H1 (cell line): ENCODE results near the gene HLA-DOB. TPM values are rescaled to one million over a fixed set of nuclear protein-coding genes. Genes with fewer than 3 reads are reported as not detected.

Source experiments
- CTCF ChIA-PET: fragments of 300-600 bp; sonication (Branson Sonifier 250); formaldehyde crosslinking; loops from one replicate; lab custom pipeline; 2021; ENCODE audit not compliant: partially characterized antibody; lab: Charles Lee
- POLR2A ChIA-PET: fragments of 300-600 bp; sonication (Branson Sonifier 250); formaldehyde crosslinking; loops from one replicate; lab custom pipeline; 2021; ENCODE audit warnings: inconsistent platforms; ENCODE audit not compliant: partially characterized antibody; lab: Charles Lee
- DNase-seq, 2 experiments: peaks; one replicate each; pipeline versions ENCODE4 v3.0.0 to v3.0.0-alpha.2; 2010 to 2022; ENCODE audit warnings: low spot score in 2 of 2, low read depth in 1 of 2, mixed read lengths in 1 of 2
- FAIRE-seq: peaks from 2 replicates; lab custom pipeline; 2011; peaks lifted over from hg19 to GRCh38; lab: Jason Lieb, UNC
- H2AFZ ChIP-seq: 2 replicates; pipeline ENCODE4 v1.8.1; 2012; ENCODE audit warnings: low read length, inconsistent platforms
- H2AK5ac ChIP-seq: 2 replicates; pipeline ENCODE4 v1.6.1; 2013; ENCODE audit warnings: low read depth, low read length
- H2BK120ac ChIP-seq: replicated peaks from 2 replicates; pipeline ENCODE3; 2013; ENCODE audit warnings: low read depth, low read length, inconsistent platforms
- H2BK12ac ChIP-seq: 2 replicates; pipeline ENCODE4 v1.6.1; 2013; ENCODE audit warnings: low read depth, low read length
- H2BK15ac ChIP-seq: 2 replicates; pipeline ENCODE4 v1.6.1; 2013; ENCODE audit warnings: low read length
- H2BK20ac ChIP-seq: 2 replicates; pipeline ENCODE4 v1.6.1; 2013; ENCODE audit warnings: low read length
- H2BK5ac ChIP-seq: 2 replicates; pipeline ENCODE4 v1.6.1; 2013; ENCODE audit warnings: low read depth, low read length
- H3K14ac ChIP-seq: 2 replicates; pipeline ENCODE4 v1.6.1; 2013; ENCODE audit warnings: inconsistent platforms; ENCODE audit not compliant: insufficient read length
- H3K18ac ChIP-seq: 2 replicates; pipeline ENCODE4 v1.6.1; 2013; ENCODE audit warnings: low read length; ENCODE audit errors: extremely low read depth
- H3K23ac ChIP-seq: 2 replicates; pipeline ENCODE4 v1.6.1; 2013; ENCODE audit warnings: inconsistent platforms; ENCODE audit not compliant: insufficient read length
- H3K23me2 ChIP-seq: 2 replicates; pipeline ENCODE4 v1.6.1; 2013; ENCODE audit warnings: low read depth, low read length
- H3K27ac ChIP-seq: 2 replicates; pipeline ENCODE4 v1.6.1; 2011; ENCODE audit warnings: low read depth, low read length, inconsistent platforms
- H3K27me3 ChIP-seq, 4 experiments: replicated peaks in 1 of 4; 1 replicate in 1 of 4; 2 replicates in 3 of 4; pipeline versions ENCODE4 v1.6.1 to v1.8.1; 2011 to 2013; ENCODE audit warnings: low read length in 3 of 4, mild to moderate bottlenecking in 3 of 4, inconsistent platforms in 2 of 4, mixed read lengths in 2 of 4, moderate library complexity in 1 of 4; ENCODE audit not compliant: control insufficient read depth in 3 of 4, insufficient read depth in 3 of 4; ENCODE audit errors: extremely low read depth in 1 of 4
- H3K36me3 ChIP-seq, 4 experiments: 2 replicates each; pipeline versions ENCODE4 v1.6.1 to v1.8.1; 2011 to 2013; ENCODE audit warnings: mild to moderate bottlenecking in 4 of 4, low read length in 3 of 4, moderate library complexity in 2 of 4, control low read depth in 1 of 4, inconsistent platforms in 1 of 4; ENCODE audit not compliant: insufficient read depth in 4 of 4, control insufficient read depth in 2 of 4
- H3K4ac ChIP-seq: replicated peaks from 2 replicates; pipeline ENCODE3; 2013; ENCODE audit warnings: low read length, low read depth, mixed read lengths, inconsistent platforms; ENCODE audit not compliant: insufficient read length
- H3K4me1 ChIP-seq, 4 experiments: replicated peaks in 1 of 4; 1 replicate in 1 of 4; 2 replicates in 3 of 4; pipeline versions ENCODE4 v1.6.1 to v1.8.1; 2011 to 2013; ENCODE audit warnings: low read length in 3 of 4, inconsistent platforms in 2 of 4, mixed read lengths in 1 of 4; ENCODE audit not compliant: insufficient read depth in 4 of 4, control insufficient read depth in 3 of 4
- H3K4me2 ChIP-seq, 2 experiments: 2 replicates each; pipeline versions ENCODE4 v1.6.1 to v1.8.1; 2011 to 2013; ENCODE audit warnings: low read depth in 2 of 2, low read length in 2 of 2, control low read depth in 1 of 2, inconsistent platforms in 1 of 2, mild to moderate bottlenecking in 1 of 2; ENCODE audit not compliant: insufficient read depth in 1 of 2
- H3K4me3 ChIP-seq, 4 experiments: fragments of 200-600, 300-600 bp in 1 of 4; sonication (generic), shearing (Covaris generic), sonication (Bioruptor Twin) in 1 of 4; 2 replicates each; pipeline versions ENCODE4 v1.5.1 to v1.8.1; 2011 to 2016; ENCODE audit warnings: low read length in 4 of 4, low read depth in 3 of 4, control low read depth in 2 of 4, inconsistent platforms in 2 of 4, mild to moderate bottlenecking in 2 of 4, mixed read lengths in 1 of 4, moderate library complexity in 1 of 4; ENCODE audit not compliant: insufficient read depth in 2 of 4; ENCODE audit errors: extremely low read depth in 1 of 4
- H3K56ac ChIP-seq: replicated peaks from 2 replicates; pipeline ENCODE3; 2013; ENCODE audit warnings: low read depth, mild to moderate bottlenecking, mixed read lengths, low read length, inconsistent platforms; ENCODE audit not compliant: insufficient read length
- H3K79me1 ChIP-seq: 2 replicates; pipeline ENCODE4 v1.6.1; 2013; ENCODE audit warnings: low read depth, low read length, control low read depth
- H3K79me2 ChIP-seq, 2 experiments: 2 replicates each; pipeline versions ENCODE4 v1.6.1 to v1.8.1; 2012 to 2013; ENCODE audit warnings: low read length in 2 of 2, mild to moderate bottlenecking in 2 of 2, inconsistent platforms in 1 of 2; ENCODE audit not compliant: insufficient read depth in 2 of 2, control insufficient read depth in 1 of 2
- H3K9ac ChIP-seq, 4 experiments: replicated peaks in 1 of 4; 1 replicate in 1 of 4; 2 replicates in 3 of 4; pipeline versions ENCODE4 v1.6.1 to v1.8.1; 2011 to 2013; ENCODE audit warnings: low read depth in 3 of 4, low read length in 3 of 4, control low read depth in 2 of 4, mild to moderate bottlenecking in 2 of 4, moderate library complexity in 2 of 4, inconsistent platforms in 1 of 4; ENCODE audit errors: extremely low read depth in 1 of 4
- H3K9me3 ChIP-seq, 2 experiments: 2 replicates each; pipeline versions ENCODE4 v1.6.1 to v1.8.1; 2012 to 2013; ENCODE audit warnings: mild to moderate bottlenecking in 2 of 2, moderate library complexity in 2 of 2, control low read depth in 1 of 2, inconsistent platforms in 1 of 2, low read depth in 1 of 2, low read length in 1 of 2, mixed read lengths in 1 of 2; ENCODE audit not compliant: insufficient read depth in 2 of 2
- H4K20me1 ChIP-seq, 2 experiments: replicated peaks in 1 of 2; 2 replicates each; pipeline versions ENCODE3 to v1.8.1; 2011 to 2013; ENCODE audit warnings: inconsistent platforms in 2 of 2, low read length in 2 of 2, mild to moderate bottlenecking in 1 of 2; ENCODE audit not compliant: insufficient read depth in 2 of 2, control insufficient read depth in 1 of 2
- H4K5ac ChIP-seq: 2 replicates; pipeline ENCODE4 v1.6.1; 2013; ENCODE audit warnings: low read length, low read depth, mixed read lengths, inconsistent platforms; ENCODE audit not compliant: insufficient read length
- H4K8ac ChIP-seq: 2 replicates; pipeline ENCODE4 v1.8.0; 2013; ENCODE audit warnings: mild to moderate bottlenecking, moderate library complexity, low read length, inconsistent platforms; ENCODE audit not compliant: insufficient read depth; ENCODE audit errors: extremely low read depth
- H4K91ac ChIP-seq: replicated peaks from 2 replicates; pipeline ENCODE3; 2013; ENCODE audit warnings: low read length, mixed read lengths, inconsistent platforms; ENCODE audit not compliant: insufficient read length
- ATF3 ChIP-seq: IDR thresholded peaks from 2 replicates; pipeline ENCODE4 v1.6.1; 2011; ENCODE audit warnings: low read depth, mild to moderate bottlenecking, low read length; ENCODE audit not compliant: insufficient read depth
- CBX8 ChIP-seq: fragments of 300-800, 300-1000 bp; sonication (generic); IDR thresholded peaks from 2 replicates; pipeline ENCODE4 v1.7.1; 2016; ENCODE audit warnings: low read depth, low read length, borderline replicate concordance
- GABPA ChIP-seq: IDR thresholded peaks from 2 replicates; pipeline ENCODE4 v1.6.1; 2011; ENCODE audit warnings: mild to moderate bottlenecking, low read length, moderate library complexity, borderline replicate concordance; ENCODE audit not compliant: insufficient read depth
- KDM4A ChIP-seq: IDR thresholded peaks from one replicate; pipeline ENCODE4 v1.7.1; 2012; ENCODE audit warnings: low read depth, mild to moderate bottlenecking, moderate library complexity, low read length, inconsistent platforms; ENCODE audit not compliant: severe bottlenecking
- POLR2AphosphoS5 ChIP-seq: IDR thresholded peaks from 2 replicates; pipeline ENCODE4 v1.6.1; 2011; ENCODE audit warnings: low read depth, low read length
- POU5F1 ChIP-seq: IDR thresholded peaks from 2 replicates; pipeline ENCODE4 v1.6.1; 2011; ENCODE audit warnings: low read depth, mild to moderate bottlenecking, low read length, moderate library complexity
- RFX5 ChIP-seq: IDR thresholded peaks from 2 replicates; pipeline ENCODE4 v1.6.1; 2011; ENCODE audit warnings: low read depth, low read length, improper control_type of control experiment, borderline replicate concordance
- RNF2 ChIP-seq: fragments of 200-900, 300-1000 bp; sonication (generic); IDR thresholded peaks from 2 replicates; pipeline ENCODE4 v1.7.1; 2016; ENCODE audit warnings: borderline replicate concordance, low read depth, mild to moderate bottlenecking, antibody characterized with exemption, low read length; ENCODE audit not compliant: poor library complexity, severe bottlenecking; ENCODE audit errors: missing control alignments
- SIN3A ChIP-seq, 2 experiments: IDR thresholded peaks in 1 of 2; conservative IDR thresholded peaks in 1 of 2; 2 replicates each; pipeline ENCODE4 v1.6.1; 2011 to 2012; ENCODE audit warnings: low read length in 2 of 2, improper control_type of control experiment in 1 of 2, low read depth in 1 of 2, mild to moderate bottlenecking in 1 of 2
- TAF1 ChIP-seq: IDR thresholded peaks from 2 replicates; pipeline ENCODE4 v1.6.1; 2011; ENCODE audit warnings: mild to moderate bottlenecking, low read depth, low read length
- WGBS, 2 experiments: shearing (Covaris generic) in 1 of 2; methylation state at CpG; one replicate each; pipeline versions ENCODE4 v1.1.6 to v1.1.7; 2013 to 2015; ENCODE audit warnings: low lambda C conversion rate in 2 of 2, mixed read lengths in 2 of 2, inconsistent platforms in 1 of 2, low coverage in 1 of 2, missing lambda C conversion rate in 1 of 2; ENCODE audit not compliant: insufficient replicate concordance in 2 of 2, insufficient coverage in 1 of 2, insufficient read length in 1 of 2; ENCODE audit errors: extremely low coverage in 1 of 2, missing lambda C conversion rate in 1 of 2; 5-methylcytosine and 5-hydroxymethylcytosine counted together
- polyA plus RNA-seq, 7 experiments: library from polyadenylated mRNA; depleted of rRNA in 3 of 7; stranded (reverse) in 5 of 7; unstranded in 2 of 7; fragments of >200 nt in 5 of 7; fragments of 200-250 nt in 2 of 7; gene quantifications; 1 replicate in 5 of 7; 2 replicates in 1 of 7; 4 replicates in 1 of 7; pipeline versions ENCODE4 v1.2.1 to v1.2.3, GENCODE V29; 2011 to 2013; ENCODE audit warnings: missing spikeins in 2 of 7, mixed read lengths in 2 of 7
- total RNA-seq: library from RNA; stranded (reverse); fragmentation: NEBNext Ultra II Directional; extraction: Animal tissue kit (Norgen Biotek cat#: 25700); gene quantifications from 2 replicates; pipeline ENCODE4 v1.2.1, GENCODE V29; 2021
- TF ChIP-seq, protein P1 (sequence below): IDR thresholded peaks from 2 replicates; pipeline ENCODE4 v1.6.1; 2011; ENCODE audit warnings: low read length, improper control_type of control experiment

The HLA-DOB gene
- total and polyA plus RNA-seq, 2 of the 8 experiments (the other 6 are each of a cell fraction or from before 2014, with no cell fraction given): 0.35 TPM; not detected in 1

- no peaks in the 10 kb centered on the region for H4K20me1 ChIP-seq
- H3K27ac ChIP-seq: no peak overlapping the region
- H2BK20ac ChIP-seq: no peak overlapping the region
- H2BK120ac ChIP-seq: no peak overlapping the region
- H3K9ac ChIP-seq: no peak overlapping the region
- peaks cover 0 to 3% (median 0%) of the 10 kb centered on the region in 4 experiments; a peak in 1 of 7 replicates for H3K4me1 ChIP-seq
- H4K8ac ChIP-seq: no peak overlapping the region
- H3K14ac ChIP-seq: no peak overlapping the region
- no peaks in the 10 kb centered on the region for H3K23me2 ChIP-seq
- CTCF ChIA-PET: interaction anchor here (0.6 to 3.0 kb wide), 14 partner anchors 10 to 901 kb away, joined by 3 to 25 read pairs (median 4); partner anchors contain the start of gene TAP2
- no peaks in the 10 kb centered on the region for H3K79me1 ChIP-seq
- no peak overlapping the region for H3K18ac ChIP-seq
- H3K4me3 ChIP-seq: no peak overlapping the region
- no peak overlapping the region for H3K23ac ChIP-seq
- FAIRE-seq (no peak), DNase-seq (no peak)
- H2AK5ac ChIP-seq: no peak overlapping the region
- no peak overlapping the region for H2AFZ ChIP-seq
- no peaks in the 10 kb centered on the region for H3K79me2 ChIP-seq
- H3K56ac ChIP-seq: no peak overlapping the region
- H2BK15ac ChIP-seq: no peak overlapping the region
- H3K4ac ChIP-seq: no peak overlapping the region
- H3K4me2 ChIP-seq: no peak overlapping the region
- no peak overlapping the region for H4K5ac ChIP-seq
- H3K36me3 ChIP-seq: no peaks in the 10 kb centered on the region
- peaks cover 0 to 1% (median 0%) of the 10 kb centered on the region in 4 experiments; a peak in 1 of 7 replicates for H3K27me3 ChIP-seq
- H4K91ac ChIP-seq: no peak overlapping the region
- no peak overlapping the region for H2BK12ac ChIP-seq
- H3K9me3 ChIP-seq: peaks cover 4 to 6% of the 10 kb centered on the region in 2 experiments; a peak in 1 of 4 replicates
- WGBS, 2 experiments: 91% methylated on average over 3 of the region's 3 CpGs; no CpG with 5 or more reads in 1 of the 2 experiments
- H2BK5ac ChIP-seq: no peak overlapping the region
- POLR2A ChIA-PET: no interaction called here
- no peak for TF ChIP-seq ATF3
- TF ChIP-seq SIN3A (conservative IDR thresholded peaks at IDR 0.05 in 1 of 2, IDR thresholded peaks at IDR 0.05 in 1 of 2; ENCODE audit: low read depth in 1 of 2, low read length in 2 of 2): no peak
- TF ChIP-seq GABPA: no peak
- no peak for TF ChIP-seq RNF2
- TF ChIP-seq TAF1: no peak
- no peak for TF ChIP-seq CBX8
- TF ChIP-seq POU5F1: no peak
- TF ChIP-seq KDM4A: no peak
- no peak for TF ChIP-seq RFX5
- no peak for TF ChIP-seq POLR2AphosphoS5
- TF ChIP-seq, protein P1, sequence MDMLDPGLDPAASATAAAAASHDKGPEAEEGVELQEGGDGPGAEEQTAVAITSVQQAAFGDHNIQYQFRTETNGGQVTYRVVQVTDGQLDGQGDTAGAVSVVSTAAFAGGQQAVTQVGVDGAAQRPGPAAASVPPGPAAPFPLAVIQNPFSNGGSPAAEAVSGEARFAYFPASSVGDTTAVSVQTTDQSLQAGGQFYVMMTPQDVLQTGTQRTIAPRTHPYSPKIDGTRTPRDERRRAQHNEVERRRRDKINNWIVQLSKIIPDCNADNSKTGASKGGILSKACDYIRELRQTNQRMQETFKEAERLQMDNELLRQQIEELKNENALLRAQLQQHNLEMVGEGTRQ: no peak
These were observed 17.6 kb downstream of the HLA-DOB start for GRCh38 chr6:32799168-32799567.
